ENCODE results near the gene PDCD5. TPM values are rescaled to one million over a fixed set of nuclear protein-coding genes. Genes with fewer than 3 reads are reported as not detected.

Gene PDCD5
- total RNA-seq, 1 experiment from 2014 or later, result 118 TPM

DNA sequence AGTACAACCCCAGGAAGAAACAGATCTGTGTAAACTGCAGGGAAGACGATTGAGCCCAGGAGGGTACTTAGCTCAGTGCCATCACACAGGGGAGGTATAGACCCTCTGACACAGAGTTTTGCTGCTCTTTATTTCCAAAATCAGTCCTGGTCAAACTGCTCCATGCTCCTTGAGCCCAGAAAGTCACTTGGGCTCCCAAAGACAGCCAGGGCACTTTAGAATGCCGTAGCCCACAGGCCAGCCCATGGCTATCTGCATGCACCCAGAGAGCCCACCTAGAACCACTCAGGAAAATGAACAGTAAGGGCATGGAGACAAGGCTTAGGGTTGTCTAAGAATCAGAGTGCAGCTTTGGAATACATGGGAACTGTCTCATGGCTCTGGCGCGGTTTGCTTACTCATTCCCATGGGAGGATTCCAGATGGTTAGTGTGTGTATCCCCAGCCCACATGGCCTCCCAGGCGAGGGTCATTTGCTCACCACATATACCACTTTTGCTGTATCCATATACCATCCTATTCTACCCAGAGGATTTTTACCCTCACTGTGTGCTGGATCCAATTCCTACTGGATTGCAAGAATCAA is 14.7 kb upstream of the PDCD5 start:
- Mint-ChIP-seq H3K4me1 (peaks cover 3 to 5% of the 10 kb centered on the region in 2 experiments; a peak in 3 of 4 replicates), H3K27me3 (ENCODE audit: low read depth) (peaks cover 2% of the 10 kb centered on the region), H3K36me3 (ENCODE audit: insufficient read depth in 1 of 3, low read depth in 3 of 3) (no peaks in the 10 kb centered on the region), H3K9me3 (no peaks in the 10 kb centered on the region), H3K27ac (no peak overlapping the region), H3K4me3 (no peak overlapping the region)
- no peak for DNase-seq
- H3K79me1 ChIP-seq (ENCODE audit: insufficient read depth, low read depth, low read length, poor library complexity, severe bottlenecking), result no peaks in the 10 kb centered on the region
- H3K23me2 ChIP-seq (ENCODE audit: insufficient read length, low read depth, low read length, poor library complexity, severe bottlenecking), result no peaks in the 10 kb centered on the region
- H4K91ac ChIP-seq (ENCODE audit: insufficient read length, low read depth, low read length), result no peak overlapping the region
- no peak overlapping the region for H4K5ac ChIP-seq (ENCODE audit: insufficient read length, low read depth, low read length)
- H2BK120ac ChIP-seq (ENCODE audit: low read depth, low read length, poor library complexity, severe bottlenecking), result no peak overlapping the region
- no peak overlapping the region for H3K4ac ChIP-seq (ENCODE audit: low read depth, low read length)
- TF ChIP-seq, protein P1, sequence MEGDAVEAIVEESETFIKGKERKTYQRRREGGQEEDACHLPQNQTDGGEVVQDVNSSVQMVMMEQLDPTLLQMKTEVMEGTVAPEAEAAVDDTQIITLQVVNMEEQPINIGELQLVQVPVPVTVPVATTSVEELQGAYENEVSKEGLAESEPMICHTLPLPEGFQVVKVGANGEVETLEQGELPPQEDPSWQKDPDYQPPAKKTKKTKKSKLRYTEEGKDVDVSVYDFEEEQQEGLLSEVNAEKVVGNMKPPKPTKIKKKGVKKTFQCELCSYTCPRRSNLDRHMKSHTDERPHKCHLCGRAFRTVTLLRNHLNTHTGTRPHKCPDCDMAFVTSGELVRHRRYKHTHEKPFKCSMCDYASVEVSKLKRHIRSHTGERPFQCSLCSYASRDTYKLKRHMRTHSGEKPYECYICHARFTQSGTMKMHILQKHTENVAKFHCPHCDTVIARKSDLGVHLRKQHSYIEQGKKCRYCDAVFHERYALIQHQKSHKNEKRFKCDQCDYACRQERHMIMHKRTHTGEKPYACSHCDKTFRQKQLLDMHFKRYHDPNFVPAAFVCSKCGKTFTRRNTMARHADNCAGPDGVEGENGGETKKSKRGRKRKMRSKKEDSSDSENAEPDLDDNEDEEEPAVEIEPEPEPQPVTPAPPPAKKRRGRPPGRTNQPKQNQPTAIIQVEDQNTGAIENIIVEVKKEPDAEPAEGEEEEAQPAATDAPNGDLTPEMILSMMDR (conservative IDR thresholded peaks at IDR 0.05), result no peak
- no peak overlapping the region for H3K9ac ChIP-seq (ENCODE audit: extremely low read depth, insufficient read length, low read length)
- no peak overlapping the region for H3K14ac ChIP-seq (ENCODE audit: insufficient read depth, low read length)
- no peaks in the 10 kb centered on the region for H3K4me1 ChIP-seq (ENCODE audit: insufficient read depth, low read length)
- no peak overlapping the region for H2BK20ac ChIP-seq (ENCODE audit: low read depth, low read length, poor library complexity, severe bottlenecking)
- H2BK5ac ChIP-seq (ENCODE audit: insufficient read length, low read length), result no peak overlapping the region
- H3K79me2 ChIP-seq (ENCODE audit: insufficient read depth, low read length), result no peaks in the 10 kb centered on the region
- H4K8ac ChIP-seq (replicated peaks; ENCODE audit: insufficient read length, low read depth, low read length), result no peak overlapping the region
- H2BK15ac ChIP-seq (ENCODE audit: low read depth, low read length), result no peak overlapping the region
- H3K18ac ChIP-seq (ENCODE audit: insufficient read length, low read depth, low read length), result no peak overlapping the region
- no peak overlapping the region for H3K27ac ChIP-seq (ENCODE audit: insufficient read length, low read depth, low read length)
- H3K4me2 ChIP-seq (ENCODE audit: insufficient read depth, insufficient read length, low read length), result no peak overlapping the region
- H2BK12ac ChIP-seq (ENCODE audit: insufficient read length, low read depth, low read length), result no peak overlapping the region
- H2AFZ ChIP-seq (ENCODE audit: low read length), result no peak overlapping the region
- no peaks in the 10 kb centered on the region for H4K20me1 ChIP-seq (ENCODE audit: control insufficient read depth, insufficient read depth, insufficient read length)
- no CpG with 5 or more reads among the region's 5 CpGs for WGBS (ENCODE audit: extremely low coverage, insufficient read length, low lambda C conversion rate)
- H3T11ph ChIP-seq (ENCODE audit: low read length), result no peak overlapping the region
- H3K56ac ChIP-seq (ENCODE audit: insufficient read length, low read depth, low read length), result no peak overlapping the region
- no peaks in the 10 kb centered on the region for H3K9me3 ChIP-seq (ENCODE audit: control insufficient read depth, low read depth, low read length)
- H2AK5ac ChIP-seq (ENCODE audit: insufficient read length, low read length), result no peak overlapping the region
- no peaks in the 10 kb centered on the region for H3K27me3 ChIP-seq (ENCODE audit: insufficient read depth, low read length)
- no peak overlapping the region for H3K23ac ChIP-seq (ENCODE audit: insufficient read length, low read depth, low read length)
